ENCODE measurements around the gene YIPF5. TPM values are rescaled to one million over a fixed set of nuclear protein-coding genes. Genes with fewer than 3 reads are reported as not detected.

Gene YIPF5
- total and polyA plus RNA-seq, 12 donors = 5.3 to 77.9 (median 49.7) TPM

GRCh38 chr5:144117412-144117811, 53.0 kb downstream of the YIPF5 start:
- intact Hi-C loops (cut with DNase I) = no loop called here
- H3K27me3 ChIP-seq = no peaks in the 10 kb centered on the region

GRCh38 chr5:144114571-144114970, 55.9 kb downstream of the YIPF5 start:
- DNase-seq = no peak
- Histone ChIP-seq H3K4me1 (replicated peaks in 1 of 2) (no peaks in the 10 kb centered on the region), H3K9me3 (replicated peaks in 1 of 3) (no peaks in the 10 kb centered on the region), H3K27ac (no peak overlapping the region), H3K27me3 (no peaks in the 10 kb centered on the region), H3K4me3 (no peak overlapping the region), H3K36me3 (replicated peaks in 1 of 2) (no peaks in the 10 kb centered on the region)
- intact Hi-C loops (cut with DNase I) = no loop called here
- WGBS, 4 donors = 42 to 85% (median 60%) methylated on average over 1 of the region's 1 CpG
- TF ChIP-seq POLR2A (IDR thresholded peaks at IDR 0.05) (no peak), CTCF (IDR thresholded peaks at IDR 0.05) (no peak)

More at GRCh38 chr5:144117412-144117811, 53.0 kb downstream of the YIPF5 start:
- DNase-seq = no peak
- H3K4me1 ChIP-seq (replicated peaks in 1 of 2) = no peaks in the 10 kb centered on the region
- H3K9me3 ChIP-seq (replicated peaks in 1 of 3) = no peaks in the 10 kb centered on the region
- H3K36me3 ChIP-seq (replicated peaks in 1 of 2) = no peaks in the 10 kb centered on the region
- no peak overlapping the region for H3K4me3 ChIP-seq
- H3K27ac ChIP-seq = no peak overlapping the region
- no peak for TF ChIP-seq POLR2A (IDR thresholded peaks at IDR 0.05)
- no peak for TF ChIP-seq CTCF (IDR thresholded peaks at IDR 0.05)

Small RNA genes within 50 kb of the gene (small RNA-seq; reads per million reads assigned to genes)
- 0 to 0.12 reads per million in 2 donors for gene RN7SL87P

Other genes starting within 250 kb of the YIPF5 start
- gene KCTD16, start 214 bp upstream of the YIPF5 start, total RNA-seq = 1 to 10 TPM in 2 of 9 donors, under 1 TPM in 6, not detected in 1; 0.04 to 2.1 (median 0.47) TPM
- under 1 TPM; 0.13 to 0.55 (median 0.48) TPM for gene KCTD16, start 214 bp upstream of the YIPF5 start, polyA plus RNA-seq